ENCODE results near the gene PNMA3.
"Not testable (repeated sequence)": the region's sequence is repeated elsewhere in the genome, so short reads cannot be mapped to it uniquely, and the experiment has no call there.

Gene PNMA3

DNA sequence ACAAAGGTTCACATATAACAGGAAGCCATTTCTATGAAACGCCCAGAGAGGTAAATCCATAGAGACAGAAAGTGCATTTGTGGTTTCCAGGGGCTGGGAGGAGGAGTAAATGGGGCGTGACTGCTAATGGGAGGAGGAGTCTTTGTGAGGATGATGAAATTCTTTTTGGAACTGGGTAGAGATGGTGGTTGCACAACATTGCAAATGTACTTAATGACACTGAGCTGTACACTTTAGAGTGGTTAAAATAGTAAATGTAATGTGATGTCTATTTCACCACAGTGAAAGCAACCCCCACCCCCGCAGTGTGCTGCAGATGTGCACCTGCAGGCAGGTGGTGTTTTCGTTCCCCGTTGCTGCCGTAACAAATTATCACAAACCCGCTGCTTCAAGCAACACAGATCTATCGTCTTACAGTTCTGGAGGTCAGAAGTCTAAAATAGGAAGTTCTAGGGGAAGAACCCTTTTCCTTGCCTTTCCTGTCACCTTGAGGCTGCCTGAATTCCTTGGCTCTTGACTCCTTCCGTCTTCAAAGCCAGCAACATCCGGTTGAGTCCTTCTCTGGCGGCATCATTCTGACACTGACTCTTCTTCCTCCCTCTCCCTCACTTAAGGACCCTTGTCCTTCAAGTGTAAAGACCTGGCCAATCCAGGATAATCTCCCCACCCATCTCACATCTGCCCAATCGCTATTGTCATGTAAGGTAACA is 50.0 kb downstream of the PNMA3 start:
- H3K4me3 ChIP-seq (ENCODE audit: low read depth in 1 of 5, low read length in 5 of 5); H3K9ac ChIP-seq (ENCODE audit: low read length in 5 of 5); H3K36me3 ChIP-seq (ENCODE audit: control insufficient read depth in 5 of 5, insufficient read depth in 5 of 5, low read length in 5 of 5); H3K27ac ChIP-seq (ENCODE audit: low read depth, low read length); H3K27me3 ChIP-seq (ENCODE audit: control insufficient read depth in 5 of 5, insufficient read depth in 4 of 5, low read length in 5 of 5); H3K4me1 ChIP-seq (ENCODE audit: control insufficient read depth in 5 of 5, insufficient read depth in 5 of 5, low read length in 5 of 5): not testable (repeated sequence)
- peaks cover 0 to 21% (median 16%) of the 10 kb centered on the region in 5 donors for H3K9me3 ChIP-seq (ENCODE audit: control insufficient read depth in 5 of 5, low read length in 5 of 5)
